NOMO-1 treated with DMSO at 0.1 percent for 48 hours (cell line): ENCODE results near the gene ASCC2.
"Not testable (repeated sequence)": the region's sequence is repeated elsewhere in the genome, so short reads cannot be mapped to it uniquely, and the experiment has no call there.

ENCODE experiments used
- DNase-seq: peaks from one replicate; lab custom pipeline; 2025; ENCODE audit not compliant: unreplicated experiment; lab: John Stamatoyannopoulos, UW

Gene ASCC2

GRCh38 chr22:29758068-29758622 is 79.9 kb downstream of the ASCC2 start:
- no peak for DNase-seq

- no peak for DNase-seq
Measured at GRCh38 chr22:29757096-29757495, 81.0 kb downstream of the ASCC2 start.

GRCh38 chr22:29756341-29756740 is 81.7 kb downstream of the ASCC2 start:
- no peak for DNase-seq

- no peak for DNase-seq
Measured at GRCh38 chr22:29755889-29756288, 82.2 kb downstream of the ASCC2 start.

GRCh38 chr22:29754658-29755395 is 83.2 kb downstream of the ASCC2 start:
- not testable (repeated sequence) for DNase-seq

- DNase-seq: no peak
Measured at GRCh38 chr22:29753808-29754657, 84.0 kb downstream of the ASCC2 start.

- no peak for DNase-seq
Measured at GRCh38 chr22:29751669-29752068, 86.4 kb downstream of the ASCC2 start.

- peak; percentile 82 for DNase-seq
Measured at GRCh38 chr22:29750559-29751538, 87.2 kb downstream of the ASCC2 start.

- no peak for DNase-seq
Measured at GRCh38 chr22:29750029-29750428, 88.0 kb downstream of the ASCC2 start.

- no peak for DNase-seq
Measured at GRCh38 chr22:29748248-29748893, 89.7 kb downstream of the ASCC2 start.

- no peak for DNase-seq
Measured at GRCh38 chr22:29747832-29748231, 90.2 kb downstream of the ASCC2 start.

GRCh38 chr22:29744902-29745301 is 93.2 kb downstream of the ASCC2 start:
- DNase-seq: no peak

GRCh38 chr22:29742326-29742725 is 95.7 kb downstream of the ASCC2 start:
- no peak for DNase-seq

GRCh38 chr22:29741926-29742325 is 96.1 kb downstream of the ASCC2 start:
- DNase-seq: no peak

GRCh38 chr22:29740216-29740615 is 97.9 kb downstream of the ASCC2 start:
- DNase-seq: no peak

- DNase-seq: no peak
Measured at GRCh38 chr22:29739346-29739875, 98.7 kb downstream of the ASCC2 start.
